GM18909 (cell line): ENCODE results near the gene OR10H1.
A peak's percentile ranks its signal among the peaks of the same experiment; 100 is the strongest.
"Not testable (repeated sequence)": the region's sequence is repeated elsewhere in the genome, so short reads cannot be mapped to it uniquely, and the experiment has no call there.

ENCODE experiments used
- ATAC-seq: cut with Tn5 transposase; IDR thresholded peaks from one replicate; pipeline ENCODE4 v1.9.1; 2021; ENCODE audit warnings: mild to moderate bottlenecking; ENCODE audit not compliant: unreplicated experiment, poor library complexity

Gene OR10H1

GRCh38 chr19:15815306-15815705 is at the start of gene OR10H1:
Gene OR10H1, minus strand, starts transcription at chr19:15815664. Its CDS starts 7,627 bp downstream, at chr19:15808037.
- no peak for ATAC-seq

- ATAC-seq = no peak
Measured at GRCh38 chr19:15864824-15865223, 49.4 kb upstream of the OR10H1 start.

GRCh38 chr19:15863272-15863671 is 47.8 kb upstream of the OR10H1 start:
- ATAC-seq = no peak

- ATAC-seq = no peak
Measured at GRCh38 chr19:15862444-15862843, 47.0 kb upstream of the OR10H1 start.

GRCh38 chr19:15860522-15860921 is 45.1 kb upstream of the OR10H1 start:
- ATAC-seq = no peak

- ATAC-seq = no peak
Measured at GRCh38 chr19:15859187-15859586, 43.7 kb upstream of the OR10H1 start.

GRCh38 chr19:15850385-15850784 is 34.9 kb upstream of the OR10H1 start:
- no peak for ATAC-seq

- ATAC-seq = no peak
Measured at GRCh38 chr19:15846923-15847322, 31.5 kb upstream of the OR10H1 start.

- ATAC-seq = not testable (repeated sequence)
Measured at GRCh38 chr19:15843894-15844222, 28.4 kb upstream of the OR10H1 start.

- ATAC-seq = no peak
Measured at GRCh38 chr19:15843203-15843893, 27.9 kb upstream of the OR10H1 start.

GRCh38 chr19:15841875-15842569 is 26.6 kb upstream of the OR10H1 start:
- ATAC-seq = no peak

- no peak for ATAC-seq
Measured at GRCh38 chr19:15840833-15841232, 25.4 kb upstream of the OR10H1 start.

GRCh38 chr19:15839888-15840287 is 24.4 kb upstream of the OR10H1 start:
- not testable (repeated sequence) for ATAC-seq

GRCh38 chr19:15838351-15838750 is 22.9 kb upstream of the OR10H1 start:
- ATAC-seq = no peak

- ATAC-seq = peak; percentile 13
Measured at GRCh38 chr19:15837221-15837731, 21.8 kb upstream of the OR10H1 start.

- peak; percentile 96 for ATAC-seq
Measured at GRCh38 chr19:15836330-15837220, 21.1 kb upstream of the OR10H1 start.

GRCh38 chr19:15835565-15836329 is 20.3 kb upstream of the OR10H1 start:
- not testable (repeated sequence) for ATAC-seq

GRCh38 chr19:15834232-15834631 is 18.8 kb upstream of the OR10H1 start:
- not testable (repeated sequence) for ATAC-seq

- ATAC-seq = no peak
Measured at GRCh38 chr19:15831626-15832025, 16.2 kb upstream of the OR10H1 start.

GRCh38 chr19:15829786-15830185 is 14.3 kb upstream of the OR10H1 start:
- no peak for ATAC-seq
